GM19240 (cell line): Measurements from ENCODE around the gene ZNF367.
"Not testable (repeated sequence)": the region's sequence is repeated elsewhere in the genome, so short reads cannot be mapped to it uniquely, and the experiment has no call there.

ENCODE experiments used
- DNase-seq: peaks from one replicate; pipeline ENCODE4 v3.0.0; 2011; ENCODE audit warnings: low spot score; ENCODE audit not compliant: insufficient read length

Gene ZNF367

GRCh38 chr9:96400132-96400910 lies 17.8 kb downstream of the ZNF367 start:
- no peak for DNase-seq

- no peak for DNase-seq
Measured at GRCh38 chr9:96399325-96399633, 18.9 kb downstream of the ZNF367 start.

GRCh38 chr9:96398582-96399324 lies 19.4 kb downstream of the ZNF367 start:
- DNase-seq: no peak

GRCh38 chr9:96395964-96396363 lies 22.2 kb downstream of the ZNF367 start:
- DNase-seq: no peak

- DNase-seq: no peak
Measured at GRCh38 chr9:96394832-96395496, 23.2 kb downstream of the ZNF367 start.

GRCh38 chr9:96392263-96392662 lies 25.9 kb downstream of the ZNF367 start:
- no peak for DNase-seq

GRCh38 chr9:96391021-96391765 lies 27.0 kb downstream of the ZNF367 start:
- DNase-seq: no peak

GRCh38 chr9:96388144-96388543 lies 30.0 kb downstream of the ZNF367 start:
- DNase-seq: no peak

- DNase-seq: no peak
Measured at GRCh38 chr9:96386157-96386556, 32.0 kb downstream of the ZNF367 start.

- DNase-seq: no peak
Measured at GRCh38 chr9:96383165-96383942, 34.8 kb downstream of the ZNF367 start, which contains the start of gene SLC35D2. Gene SLC35D2 (minus strand): TSS chr9:96383711. CDS start chr9:96383634, 77 bp downstream.

GRCh38 chr9:96382839-96383164 lies 35.4 kb downstream of the ZNF367 start:
- DNase-seq: no peak

GRCh38 chr9:96382175-96382574 lies 36.0 kb downstream of the ZNF367 start:
- no peak for DNase-seq

- no peak for DNase-seq
Measured at GRCh38 chr9:96381696-96382095, 36.5 kb downstream of the ZNF367 start.

GRCh38 chr9:96381125-96381524 lies 37.0 kb downstream of the ZNF367 start:
- no peak for DNase-seq

- no peak for DNase-seq
Measured at GRCh38 chr9:96379461-96379860, 38.7 kb downstream of the ZNF367 start.

GRCh38 chr9:96378187-96378586 lies 40.0 kb downstream of the ZNF367 start:
- no peak for DNase-seq

- no peak for DNase-seq
Measured at GRCh38 chr9:96376891-96377874, 41.0 kb downstream of the ZNF367 start.

GRCh38 chr9:96375507-96375906 lies 42.7 kb downstream of the ZNF367 start:
- DNase-seq: not testable (repeated sequence)

GRCh38 chr9:96367943-96368342 lies 50.2 kb downstream of the ZNF367 start:
- DNase-seq: no peak
